Measurements from ENCODE around the gene TMEM121B.

DNA sequence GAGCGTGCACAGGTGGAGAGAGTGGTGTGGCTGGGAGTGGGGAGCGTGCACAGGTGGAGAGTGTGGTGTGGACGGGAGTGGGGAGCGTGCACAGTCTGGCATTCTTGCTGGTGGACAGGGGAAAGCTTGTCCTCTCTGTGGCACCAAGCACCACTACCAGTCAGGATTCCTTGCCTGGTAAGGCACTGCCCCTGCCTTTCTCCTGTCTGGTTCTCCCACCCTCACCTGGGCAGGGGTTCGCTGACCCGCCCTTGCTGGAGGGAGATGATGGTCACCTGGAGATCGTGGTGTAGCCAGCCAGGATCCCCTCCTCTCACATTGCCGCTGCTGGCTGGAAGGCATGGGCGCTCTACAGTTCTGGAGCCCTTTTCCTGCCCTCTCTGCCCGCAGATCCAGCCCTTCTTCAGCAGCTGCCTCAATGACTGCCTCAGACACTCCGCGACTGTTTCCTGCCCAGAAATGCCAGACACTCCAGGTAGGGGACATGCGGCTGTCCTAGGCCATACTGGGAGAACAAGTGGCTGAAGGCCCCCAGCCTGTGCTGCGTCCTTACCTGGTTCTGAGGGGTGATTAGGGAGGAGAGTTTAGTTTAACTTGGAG lies 16.7 kb downstream of the TMEM121B start:
- TF ChIP-seq EP300 (IDR thresholded peaks at IDR 0.05; ENCODE audit: low read depth) (no peak), POLR2AphosphoS5 (IDR thresholded peaks at IDR 0.05) (no peak), POLR2A (IDR thresholded peaks at IDR 0.05) (no peak)
- TF ChIP-seq, protein P1, sequence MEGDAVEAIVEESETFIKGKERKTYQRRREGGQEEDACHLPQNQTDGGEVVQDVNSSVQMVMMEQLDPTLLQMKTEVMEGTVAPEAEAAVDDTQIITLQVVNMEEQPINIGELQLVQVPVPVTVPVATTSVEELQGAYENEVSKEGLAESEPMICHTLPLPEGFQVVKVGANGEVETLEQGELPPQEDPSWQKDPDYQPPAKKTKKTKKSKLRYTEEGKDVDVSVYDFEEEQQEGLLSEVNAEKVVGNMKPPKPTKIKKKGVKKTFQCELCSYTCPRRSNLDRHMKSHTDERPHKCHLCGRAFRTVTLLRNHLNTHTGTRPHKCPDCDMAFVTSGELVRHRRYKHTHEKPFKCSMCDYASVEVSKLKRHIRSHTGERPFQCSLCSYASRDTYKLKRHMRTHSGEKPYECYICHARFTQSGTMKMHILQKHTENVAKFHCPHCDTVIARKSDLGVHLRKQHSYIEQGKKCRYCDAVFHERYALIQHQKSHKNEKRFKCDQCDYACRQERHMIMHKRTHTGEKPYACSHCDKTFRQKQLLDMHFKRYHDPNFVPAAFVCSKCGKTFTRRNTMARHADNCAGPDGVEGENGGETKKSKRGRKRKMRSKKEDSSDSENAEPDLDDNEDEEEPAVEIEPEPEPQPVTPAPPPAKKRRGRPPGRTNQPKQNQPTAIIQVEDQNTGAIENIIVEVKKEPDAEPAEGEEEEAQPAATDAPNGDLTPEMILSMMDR (IDR thresholded peaks at IDR 0.05) = no peak
